ENCODE measurements around the gene KCNA10. TPM values are rescaled to one million over a fixed set of nuclear protein-coding genes. Genes with fewer than 3 reads are reported as not detected.

The KCNA10 gene
- total RNA-seq, 1 donor, result not detected

DNA sequence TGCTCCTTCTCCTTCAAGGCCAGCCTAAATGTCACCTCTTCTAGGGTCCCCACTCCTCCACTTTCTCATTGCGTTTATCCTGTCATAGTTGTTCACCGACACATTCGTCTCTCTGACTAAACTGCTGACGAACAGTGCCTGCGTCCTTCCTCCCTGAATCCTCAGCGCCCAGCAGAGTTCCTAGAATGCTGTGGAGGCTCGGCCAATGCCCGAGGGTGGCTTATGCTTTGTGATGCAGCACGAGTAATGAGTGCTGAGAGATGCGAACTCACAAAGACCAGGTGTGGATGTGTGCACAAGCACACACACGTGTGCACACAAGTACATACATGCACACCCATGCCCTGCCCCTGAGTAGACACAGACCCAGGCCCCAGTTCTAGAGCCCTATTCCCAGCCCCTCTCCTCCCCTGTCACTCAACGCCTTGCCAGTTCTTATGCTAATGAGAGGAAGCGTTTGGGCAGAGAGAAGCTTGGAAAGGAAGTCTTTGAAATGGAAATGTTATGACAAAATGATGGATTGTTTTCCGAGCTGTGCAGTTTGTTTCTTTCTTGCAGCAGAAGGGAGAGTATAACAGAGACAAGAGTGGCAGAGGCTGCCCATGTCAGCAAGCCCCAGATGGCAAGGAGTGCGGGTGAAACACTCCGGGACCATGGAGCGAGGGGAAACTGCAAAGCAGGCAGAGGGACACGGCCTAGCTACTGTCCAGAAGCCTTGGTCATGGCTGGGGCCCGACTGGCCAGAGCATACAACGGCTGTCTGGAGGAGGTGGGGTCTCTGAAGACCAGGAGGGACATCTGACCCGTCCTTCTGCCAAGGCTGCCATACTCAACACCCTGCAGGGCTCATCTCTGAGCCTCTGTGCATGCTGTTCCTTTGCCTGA lies 24.2 kb downstream of the KCNA10 start:
- no peak overlapping the region for H3K4me3 ChIP-seq (ENCODE audit: low read depth, low read length)
- DNase-seq (ENCODE audit: low read depth), result no peak
- TF ChIP-seq CTCF (IDR thresholded peaks at IDR 0.05; ENCODE audit: insufficient read depth, low read length), result no peak

- no peak overlapping the region for H3K4me3 ChIP-seq (ENCODE audit: low read depth, low read length)
- no peak for DNase-seq (ENCODE audit: low read depth)
- no peak for TF ChIP-seq CTCF (IDR thresholded peaks at IDR 0.05; ENCODE audit: insufficient read depth, low read length)
Measured at GRCh38 chr1:110494036-110494435, 24.9 kb downstream of the KCNA10 start.

GRCh38 chr1:110493059-110493699 lies 25.8 kb downstream of the KCNA10 start:
- no peak overlapping the region for H3K4me3 ChIP-seq (ENCODE audit: low read depth, low read length)
- TF ChIP-seq CTCF (IDR thresholded peaks at IDR 0.05; ENCODE audit: insufficient read depth, low read length), result no peak
- DNase-seq (ENCODE audit: low read depth), result no peak

GRCh38 chr1:110492573-110492972 lies 26.4 kb downstream of the KCNA10 start:
- no peak overlapping the region for H3K4me3 ChIP-seq (ENCODE audit: low read depth, low read length)
- peak; percentile 31 for DNase-seq (ENCODE audit: low read depth)
- no peak for TF ChIP-seq CTCF (IDR thresholded peaks at IDR 0.05; ENCODE audit: insufficient read depth, low read length)

DNA sequence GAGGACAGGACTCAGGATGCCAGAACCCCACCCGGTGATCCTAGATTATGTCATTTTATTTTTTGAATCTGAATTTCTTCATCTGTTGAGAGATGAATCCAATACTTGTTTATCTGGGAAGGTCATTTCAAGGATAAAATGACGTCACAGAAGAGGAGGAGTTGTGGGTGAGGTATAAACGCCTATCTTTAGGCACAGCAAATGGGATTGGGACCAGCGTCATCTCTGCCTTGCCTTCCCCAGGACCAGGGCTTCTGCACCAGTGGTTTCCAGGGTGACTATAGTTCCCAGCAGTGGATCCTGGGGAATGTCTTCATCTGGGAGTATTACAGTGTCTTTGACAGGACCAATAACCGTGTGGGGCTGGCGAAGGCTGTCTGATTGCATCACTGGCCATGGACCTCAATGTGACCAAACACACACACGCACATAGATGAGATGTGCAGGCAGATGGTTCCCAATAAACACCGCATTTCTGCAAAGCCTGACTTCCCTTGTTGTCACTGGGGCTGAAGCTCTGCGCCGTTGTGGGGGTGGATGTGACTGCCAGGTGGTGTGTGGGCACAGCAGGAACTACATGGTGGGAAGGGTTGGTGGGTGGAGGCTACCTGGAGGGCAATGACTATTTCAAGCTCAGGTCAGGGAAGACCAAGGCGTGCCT lies 28.1 kb downstream of the KCNA10 start:
- no peak for TF ChIP-seq CTCF (IDR thresholded peaks at IDR 0.05; ENCODE audit: insufficient read depth, low read length)

GRCh38 chr1:110489973-110490542 lies 28.9 kb downstream of the KCNA10 start:
- DNase-seq (ENCODE audit: low read depth), result no peak
- H3K4me3 ChIP-seq (ENCODE audit: low read depth, low read length), result no peak overlapping the region
- TF ChIP-seq CTCF (IDR thresholded peaks at IDR 0.05; ENCODE audit: insufficient read depth, low read length), result no peak

More for the DNA sequence above, 28.1 kb downstream of the KCNA10 start:
- peak; percentile 12 for DNase-seq (ENCODE audit: low read depth)
- H3K4me3 ChIP-seq (ENCODE audit: low read depth, low read length), result no peak overlapping the region

Measured in fibroblast of the aortic adventitia (primary cell).